ENCODE measurements around the gene HGD.

DNA sequence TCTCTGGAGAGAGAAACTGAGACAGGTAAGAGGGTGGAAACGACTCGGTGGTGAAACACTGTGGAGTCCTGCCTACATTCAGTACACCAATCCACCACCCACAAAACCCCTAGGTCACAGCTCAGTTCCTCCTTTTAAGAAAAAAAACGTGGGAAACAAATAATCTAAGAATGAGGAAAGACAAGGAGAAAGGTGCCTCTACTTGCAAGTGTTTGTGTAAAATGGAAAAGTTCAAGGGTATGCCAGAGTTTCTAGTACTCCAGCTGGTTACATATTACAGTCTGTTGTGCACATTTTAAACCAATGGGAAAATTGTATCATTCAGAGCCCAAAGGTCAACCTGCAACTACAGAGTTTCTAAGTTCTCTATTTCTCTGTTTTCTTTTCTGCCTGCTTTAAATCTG lies 32.2 kb downstream of the HGD start:
- TF ChIP-seq CTCF (IDR thresholded peaks at IDR 0.05), result no peak
- TF ChIP-seq EZH2 (IDR thresholded peaks at IDR 0.05; ENCODE audit: borderline replicate concordance, insufficient read depth, low read depth, low read length, poor library complexity, severe bottlenecking), result no peak

Measured in B cell (primary cell).